DND-41 (cell line): Measurements from ENCODE around the gene SND1.

ENCODE experiments used
- CTCF ChIP-seq: IDR thresholded peaks from 2 replicates; pipeline ENCODE4 v1.5.1; 2012; ENCODE audit warnings: borderline replicate concordance, low read length, moderate library complexity, mild to moderate bottlenecking; ENCODE audit not compliant: poor library complexity, severe bottlenecking; ENCODE audit errors: extremely low read depth
- EZH2 ChIP-seq: IDR thresholded peaks from 3 replicates; pipeline ENCODE4 v1.6.1; 2012; ENCODE audit warnings: borderline replicate concordance, low read depth, mild to moderate bottlenecking, moderate library complexity, low read length, inconsistent platforms; ENCODE audit not compliant: severe bottlenecking

- TF ChIP-seq CTCF = no peak
- TF ChIP-seq EZH2 = no peak
Observed at GRCh38 chr7:127692200-127692599, 40.2 kb downstream of the SND1 start.
